Renal cortical epithelial cell (primary cell): ENCODE data around the gene CYP19A1. TPM values are rescaled to one million over a fixed set of nuclear protein-coding genes. Genes with fewer than 3 reads are reported as not detected.
"Not testable (repeated sequence)": the region's sequence is repeated elsewhere in the genome, so short reads cannot be mapped to it uniquely, and the experiment has no call there.

Experiments used
- DNase-seq: peaks from one replicate; pipeline ENCODE4 v3.0.0-alpha.2; 2011; ENCODE audit warnings: low read depth
- total RNA-seq: library from RNA; depleted of rRNA; stranded (reverse); fragments of >200 nt; gene quantifications from 2 replicates; pipeline ENCODE4 v1.2.3, GENCODE V29; 2014

The CYP19A1 gene
- total RNA-seq, 1 donor from 2014 or later, result not detected

- not testable (repeated sequence) for DNase-seq
Observed at GRCh38 chr15:51261113-51261512, 77.3 kb downstream of the CYP19A1 start.

- DNase-seq, result no peak
Observed at GRCh38 chr15:51260202-51260601, 78.2 kb downstream of the CYP19A1 start.

- DNase-seq, result no peak
Observed at GRCh38 chr15:51255533-51255932, 82.9 kb downstream of the CYP19A1 start.

GRCh38 chr15:51253366-51253765 is 85.0 kb downstream of the CYP19A1 start:
- DNase-seq, result no peak

- no peak for DNase-seq
Observed at GRCh38 chr15:51252671-51253070, 85.7 kb downstream of the CYP19A1 start.

- no peak for DNase-seq
Observed at GRCh38 chr15:51251556-51251955, 86.8 kb downstream of the CYP19A1 start.

- no peak for DNase-seq
Observed at GRCh38 chr15:51250217-51251011, 88.0 kb downstream of the CYP19A1 start.

- DNase-seq, result no peak
Observed at GRCh38 chr15:51245628-51246027, 92.8 kb downstream of the CYP19A1 start.

GRCh38 chr15:51244423-51244869 is 94.0 kb downstream of the CYP19A1 start:
- no peak for DNase-seq

GRCh38 chr15:51243774-51244173 is 94.6 kb downstream of the CYP19A1 start:
- peak; percentile 45 for DNase-seq

- DNase-seq, result peak; percentile 4
Observed at GRCh38 chr15:51240066-51240465, 98.3 kb downstream of the CYP19A1 start.

- DNase-seq, result no peak
Observed at GRCh38 chr15:51237816-51238215, 100.6 kb downstream of the CYP19A1 start.

GRCh38 chr15:51234176-51234927 is 104.0 kb downstream of the CYP19A1 start:
- no peak for DNase-seq

- DNase-seq, result no peak
Observed at GRCh38 chr15:51232581-51232980, 105.8 kb downstream of the CYP19A1 start.

- peak; percentile 27 for DNase-seq
Observed at GRCh38 chr15:51229907-51230330, 108.5 kb downstream of the CYP19A1 start.

- peak; percentile 85 for DNase-seq
Observed at GRCh38 chr15:51227940-51228732, 110.3 kb downstream of the CYP19A1 start.

GRCh38 chr15:51226576-51227210 is 111.7 kb downstream of the CYP19A1 start:
- no peak for DNase-seq

GRCh38 chr15:51224428-51224827 is 114.0 kb downstream of the CYP19A1 start:
- DNase-seq, result peak; percentile 4

GRCh38 chr15:51223771-51224229 is 114.6 kb downstream of the CYP19A1 start:
- DNase-seq, result peak; percentile 81

GRCh38 chr15:51218299-51218938 is 120.0 kb downstream of the CYP19A1 start:
- DNase-seq, result no peak

GRCh38 chr15:51212909-51213308 is 125.5 kb downstream of the CYP19A1 start:
- no peak for DNase-seq
